Measurements from ENCODE around the gene JAGN1. TPM values are rescaled to one million over a fixed set of nuclear protein-coding genes. Genes with fewer than 3 reads are reported as not detected.
A peak's percentile ranks its signal among the peaks of the same experiment; 100 is the strongest.

JAGN1 gene
- total and polyA plus RNA-seq, 9 of the 15 experiments (the other 6 are each of a cell fraction or from before 2014, with no cell fraction given) = 31.6 to 77.8 (median 40.3) TPM

DNA sequence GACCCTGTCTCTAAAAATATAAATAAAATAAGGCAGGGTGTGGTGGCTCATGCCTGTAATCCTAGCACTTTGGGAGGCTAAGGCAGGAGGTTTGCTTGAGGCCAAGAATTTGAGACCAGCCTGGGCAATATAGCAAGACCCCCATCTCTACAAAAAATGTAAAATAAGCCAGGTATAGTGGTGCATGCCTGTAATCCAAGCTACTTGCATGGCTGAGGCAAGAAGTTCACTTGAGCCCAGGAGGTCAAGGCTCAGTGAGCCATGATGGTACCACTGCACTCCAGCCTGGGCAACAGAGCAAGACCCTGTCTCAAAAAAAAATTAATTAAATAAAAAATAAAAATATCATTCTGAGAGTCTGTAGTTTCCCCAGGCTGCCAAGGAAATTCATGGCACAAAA lies 4.1 kb upstream of the JAGN1 start:
- no peak for DNase-seq (ENCODE audit: extremely low read depth in 1 of 4, low spot score in 3 of 4)
- Histone ChIP-seq H3K79me2 (ENCODE audit: control insufficient read depth, insufficient read depth, low read length) (peaks cover 10% of the 10 kb centered on the region), H3K9me1 (ENCODE audit: control insufficient read depth, insufficient read depth, low read length) (no peaks in the 10 kb centered on the region), H4K20me1 (replicated peaks; ENCODE audit: control insufficient read depth, insufficient read depth, low read length) (no peaks in the 10 kb centered on the region), H3K36me3 (ENCODE audit: control insufficient read depth, insufficient read depth, low read length) (no peaks in the 10 kb centered on the region), H3K27ac (ENCODE audit: extremely low read depth, low read depth, low read length) (no peak overlapping the region), H3K27me3 (ENCODE audit: control insufficient read depth in 2 of 2, insufficient read depth in 2 of 2, low read length in 2 of 2) (no peaks in the 10 kb centered on the region), H2AFZ (ENCODE audit: low read depth, low read length) (no peak overlapping the region), H3K4me2 (ENCODE audit: insufficient read depth, low read length) (no peak overlapping the region), H3K9me3 (replicated peaks; ENCODE audit: control insufficient read depth, insufficient read depth, low read depth, low read length) (no peaks in the 10 kb centered on the region), H3K4me1 (replicated peaks in 1 of 2; ENCODE audit: control insufficient read depth in 2 of 2, insufficient read depth in 2 of 2, low read length in 2 of 2) (peaks cover 15 to 32% of the 10 kb centered on the region in 2 experiments), H3K4me3 (no peak overlapping the region), H3K9ac (ENCODE audit: insufficient read depth in 1 of 2, low read depth in 2 of 2, low read length in 2 of 2) (no peak overlapping the region)
- intact Hi-C loops (cut with micrococcal nuclease) = no loop called here
- in situ Hi-C loops (cut with MboI) = no loop called here
- CTCF ChIA-PET (ENCODE audit: low intra/inter-chr PET ratio) = no interaction called here
- no peak for ATAC-seq
- TF ChIP-seq BCOR (IDR thresholded peaks at IDR 0.05) (peak; percentile 50; the same call in 1 of the 2 replicates), KDM1A (IDR thresholded peaks at IDR 0.05) (0 out of 4 replicates have a peak, but pooled peaks of 1 of the 2 experiments have one; percentile 29), ZNF121 (CRISPR knock-in tag; conservative IDR thresholded peaks at IDR 0.05) (peak; percentile 95), POLR2AphosphoS5 (IDR thresholded peaks at IDR 0.05; ENCODE audit: control insufficient read depth, insufficient read depth, low read depth, low read length) (no peak)
- FAIRE-seq = no peak
- no TSS peak for BruUV-seq (replicated peaks)
- POLR2A ChIA-PET = interaction anchor here (1.0 to 1.1 kb wide), 3 partner anchors 16 to 489 kb away, joined by 4 to 6 read pairs (median 5); partner anchors contain the start of gene IL17RE

DNA sequence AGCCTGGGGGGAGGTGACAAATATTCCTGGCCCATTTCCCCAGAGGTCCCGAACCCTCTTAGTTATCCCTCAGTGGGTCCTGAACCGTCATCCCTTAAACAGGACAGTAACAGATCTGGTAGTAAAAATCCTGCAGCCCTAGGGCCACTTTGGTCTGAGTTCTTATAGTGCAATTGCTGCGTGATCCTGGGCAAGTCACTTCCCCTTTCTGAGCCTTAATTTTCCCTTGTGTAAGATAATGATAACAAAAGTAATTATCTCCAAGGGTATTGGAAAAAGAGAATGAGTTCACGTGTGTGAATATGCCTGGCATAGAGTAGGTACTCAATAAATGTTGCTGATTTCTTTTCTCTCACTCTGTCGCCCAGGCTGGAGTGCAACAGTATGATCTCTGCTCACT lies 2.9 kb upstream of the JAGN1 start:
- Histone ChIP-seq H3K27me3 (ENCODE audit: control insufficient read depth in 2 of 2, insufficient read depth in 2 of 2, low read length in 2 of 2) (no peaks in the 10 kb centered on the region), H3K27ac (ENCODE audit: extremely low read depth, low read depth, low read length) (no peak overlapping the region), H3K4me2 (ENCODE audit: insufficient read depth, low read length) (no peak overlapping the region; the same call in 1 of the 2 replicates), H3K4me1 (replicated peaks in 1 of 2; ENCODE audit: control insufficient read depth in 2 of 2, insufficient read depth in 2 of 2, low read length in 2 of 2) (peaks cover 21 to 35% of the 10 kb centered on the region in 2 experiments), H3K36me3 (ENCODE audit: control insufficient read depth, insufficient read depth, low read length) (peaks cover 9% of the 10 kb centered on the region), H3K79me2 (ENCODE audit: control insufficient read depth, insufficient read depth, low read length) (peaks cover 22% of the 10 kb centered on the region), H3K9me1 (ENCODE audit: control insufficient read depth, insufficient read depth, low read length) (no peaks in the 10 kb centered on the region), H3K9ac (ENCODE audit: insufficient read depth in 1 of 2, low read depth in 2 of 2, low read length in 2 of 2) (no peak overlapping the region), H2AFZ (ENCODE audit: low read depth, low read length) (0 out of 2 replicates have a peak overlapping the region, but pooled peaks have one; percentile 1), H4K20me1 (replicated peaks; ENCODE audit: control insufficient read depth, insufficient read depth, low read length) (no peaks in the 10 kb centered on the region), H3K4me3 (no peak overlapping the region), H3K9me3 (replicated peaks; ENCODE audit: control insufficient read depth, insufficient read depth, low read depth, low read length) (no peaks in the 10 kb centered on the region)
- no peak for DNase-seq (ENCODE audit: extremely low read depth in 1 of 4, low spot score in 3 of 4)
- WGBS (ENCODE audit: insufficient coverage, low coverage, missing lambda C conversion rate) = 28% methylated on average over 5 of the region's 5 CpGs
- in situ Hi-C loops (cut with MboI) = no loop called here
- intact Hi-C loops (cut with micrococcal nuclease) = no loop called here
- no peak for ATAC-seq
- no TSS peak for BruUV-seq (replicated peaks)
- ChIA-PET POLR2A (interaction anchor here (1.1 kb wide), 1 partner anchor 45 kb away, joined by 5 read pairs; no protein-coding TSS in a partner anchor), CTCF (ENCODE audit: low intra/inter-chr PET ratio) (no interaction called here)
- no peak for FAIRE-seq
- TF ChIP-seq TCF3 (CRISPR knock-in tag; IDR thresholded peaks at IDR 0.05) (peak; percentile 19; the same call in 1 of the 2 replicates), LEF1 (IDR thresholded peaks at IDR 0.05) (no peak), TAF7 (tag; IDR thresholded peaks at IDR 0.05) (no peak), MBD2 (IDR thresholded peaks at IDR 0.05; ENCODE audit: borderline replicate concordance, low read depth) (no peak), ARNT (IDR thresholded peaks at IDR 0.05) (no peak), ZNF668 (CRISPR knock-in tag; IDR thresholded peaks at IDR 0.05) (no peak), ZFP36 (IDR thresholded peaks at IDR 0.05; ENCODE audit: low read depth, low read length, partially characterized antibody) (peak; percentile 77), RBM17 (IDR thresholded peaks at IDR 0.05; ENCODE audit: borderline replicate concordance, low read depth, low read length) (no peak), CBFB (CRISPR knock-in tag; IDR thresholded peaks at IDR 0.05) (no peak), ZNF583 (CRISPR knock-in tag; IDR thresholded peaks at IDR 0.05) (no peak), SOX6 (IDR thresholded peaks at IDR 0.05) (peak; percentile 45; the same call in 1 of the 2 replicates)
- TF ChIP-seq, protein P1, sequence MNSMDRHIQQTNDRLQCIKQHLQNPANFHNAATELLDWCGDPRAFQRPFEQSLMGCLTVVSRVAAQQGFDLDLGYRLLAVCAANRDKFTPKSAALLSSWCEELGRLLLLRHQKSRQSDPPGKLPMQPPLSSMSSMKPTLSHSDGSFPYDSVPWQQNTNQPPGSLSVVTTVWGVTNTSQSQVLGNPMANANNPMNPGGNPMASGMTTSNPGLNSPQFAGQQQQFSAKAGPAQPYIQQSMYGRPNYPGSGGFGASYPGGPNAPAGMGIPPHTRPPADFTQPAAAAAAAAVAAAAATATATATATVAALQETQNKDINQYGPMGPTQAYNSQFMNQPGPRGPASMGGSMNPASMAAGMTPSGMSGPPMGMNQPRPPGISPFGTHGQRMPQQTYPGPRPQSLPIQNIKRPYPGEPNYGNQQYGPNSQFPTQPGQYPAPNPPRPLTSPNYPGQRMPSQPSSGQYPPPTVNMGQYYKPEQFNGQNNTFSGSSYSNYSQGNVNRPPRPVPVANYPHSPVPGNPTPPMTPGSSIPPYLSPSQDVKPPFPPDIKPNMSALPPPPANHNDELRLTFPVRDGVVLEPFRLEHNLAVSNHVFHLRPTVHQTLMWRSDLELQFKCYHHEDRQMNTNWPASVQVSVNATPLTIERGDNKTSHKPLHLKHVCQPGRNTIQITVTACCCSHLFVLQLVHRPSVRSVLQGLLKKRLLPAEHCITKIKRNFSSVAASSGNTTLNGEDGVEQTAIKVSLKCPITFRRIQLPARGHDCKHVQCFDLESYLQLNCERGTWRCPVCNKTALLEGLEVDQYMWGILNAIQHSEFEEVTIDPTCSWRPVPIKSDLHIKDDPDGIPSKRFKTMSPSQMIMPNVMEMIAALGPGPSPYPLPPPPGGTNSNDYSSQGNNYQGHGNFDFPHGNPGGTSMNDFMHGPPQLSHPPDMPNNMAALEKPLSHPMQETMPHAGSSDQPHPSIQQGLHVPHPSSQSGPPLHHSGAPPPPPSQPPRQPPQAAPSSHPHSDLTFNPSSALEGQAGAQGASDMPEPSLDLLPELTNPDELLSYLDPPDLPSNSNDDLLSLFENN (IDR thresholded peaks at IDR 0.05; ENCODE audit: low read depth in 2 of 2, low read length in 2 of 2) = no peak

Data from K562 (cell line).